ENCODE data around the gene MEX3A. TPM values are rescaled to one million over a fixed set of nuclear protein-coding genes. Genes with fewer than 3 reads are reported as not detected.
A peak's percentile ranks its signal among the peaks of the same experiment; 100 is the strongest.
"Not testable (repeated sequence)": the region's sequence is repeated elsewhere in the genome, so short reads cannot be mapped to it uniquely, and the experiment has no call there.

MEX3A gene, protein sequence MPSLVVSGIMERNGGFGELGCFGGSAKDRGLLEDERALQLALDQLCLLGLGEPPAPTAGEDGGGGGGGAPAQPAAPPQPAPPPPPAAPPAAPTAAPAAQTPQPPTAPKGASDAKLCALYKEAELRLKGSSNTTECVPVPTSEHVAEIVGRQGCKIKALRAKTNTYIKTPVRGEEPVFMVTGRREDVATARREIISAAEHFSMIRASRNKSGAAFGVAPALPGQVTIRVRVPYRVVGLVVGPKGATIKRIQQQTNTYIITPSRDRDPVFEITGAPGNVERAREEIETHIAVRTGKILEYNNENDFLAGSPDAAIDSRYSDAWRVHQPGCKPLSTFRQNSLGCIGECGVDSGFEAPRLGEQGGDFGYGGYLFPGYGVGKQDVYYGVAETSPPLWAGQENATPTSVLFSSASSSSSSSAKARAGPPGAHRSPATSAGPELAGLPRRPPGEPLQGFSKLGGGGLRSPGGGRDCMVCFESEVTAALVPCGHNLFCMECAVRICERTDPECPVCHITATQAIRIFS
- under 1 TPM; 0.34 to 0.35 TPM for total RNA-seq

DNA sequence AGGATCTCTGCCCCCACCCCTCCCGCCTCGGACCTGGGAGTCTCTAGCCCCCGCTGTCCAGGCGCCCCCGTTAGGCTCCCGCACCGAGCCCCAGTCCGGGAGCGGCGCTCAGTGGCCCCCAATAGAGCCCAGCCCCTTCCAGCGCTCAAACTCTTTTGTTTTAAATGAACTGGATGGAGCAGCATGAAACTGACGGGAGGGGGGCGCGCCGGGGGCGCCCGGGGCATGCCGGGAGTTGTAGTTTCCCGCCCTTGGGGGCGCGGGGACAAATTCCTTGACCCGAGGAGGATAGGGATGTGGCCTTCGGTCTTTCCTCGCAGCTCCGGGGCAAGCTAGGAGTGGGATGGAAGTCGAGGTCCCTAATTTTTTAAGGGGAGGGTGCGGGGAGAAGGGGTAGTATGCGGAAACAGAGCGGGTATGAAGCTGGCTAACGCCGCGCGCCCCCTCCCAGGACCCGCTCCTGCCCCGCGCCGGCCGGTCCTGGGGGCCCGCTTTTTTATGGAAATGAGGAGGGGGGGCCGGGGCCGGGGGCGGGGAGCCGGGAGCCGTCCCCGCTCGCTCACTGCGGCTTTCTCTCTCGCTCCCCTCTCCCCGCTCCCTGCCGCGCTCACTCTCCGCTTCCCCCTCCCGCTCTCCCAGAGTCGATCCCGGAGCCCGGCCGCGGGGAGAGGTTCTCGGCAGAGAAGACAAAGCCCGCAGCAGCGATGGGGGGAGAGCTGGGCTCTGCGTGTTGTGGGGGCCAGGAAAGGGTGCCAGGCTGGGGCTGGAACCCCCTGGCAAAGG is at the start of gene MEX3A:
MEX3A (minus strand) TSS at position 157 of the 783 bp plus-strand sequence. CDS start 467 bp downstream, outside the sequence.
- Mint-ChIP-seq H3K4me3 (peak within 1 kb of the TSS; percentile 82), H3K27ac (no peak within 1 kb of the TSS), H3K27me3 (peaks cover 50% of the 10 kb centered on the region), H3K36me3 (no peaks in the 10 kb centered on the region), H3K9me3 (no peaks in the 10 kb centered on the region), H3K4me1 (peaks cover 2% of the 10 kb centered on the region)
- peak; percentile 64 for DNase-seq

GRCh38 chr1:156130578-156130942 is 48.3 kb upstream of the MEX3A start:
- peaks cover 3% of the 10 kb centered on the region for H3K27me3 Mint-ChIP-seq
- H3K4me3 Mint-ChIP-seq: no peak overlapping the region
- H3K27ac Mint-ChIP-seq: no peak overlapping the region
- peaks cover 7% of the 10 kb centered on the region for H3K36me3 Mint-ChIP-seq
- no peaks in the 10 kb centered on the region for H3K9me3 Mint-ChIP-seq
- peaks cover 41% of the 10 kb centered on the region for H3K4me1 Mint-ChIP-seq
- DNase-seq: no peak

- Mint-ChIP-seq H3K27ac (peak overlapping the region; percentile 27), H3K4me1 (peaks cover 48% of the 10 kb centered on the region), H3K27me3 (peaks cover 3% of the 10 kb centered on the region), H3K4me3 (no peak overlapping the region), H3K36me3 (peaks cover 7% of the 10 kb centered on the region), H3K9me3 (no peaks in the 10 kb centered on the region)
- peak; percentile 75 for DNase-seq
Measured at GRCh38 chr1:156129687-156130577, 47.7 kb upstream of the MEX3A start.

- Mint-ChIP-seq H3K27ac (peak overlapping the region; percentile 8), H3K4me1 (peaks cover 58% of the 10 kb centered on the region), H3K9me3 (no peaks in the 10 kb centered on the region), H3K27me3 (peaks cover 3% of the 10 kb centered on the region), H3K4me3 (no peak overlapping the region), H3K36me3 (peaks cover 3% of the 10 kb centered on the region)
- DNase-seq: no peak
Measured at GRCh38 chr1:156128654-156129597, 46.7 kb upstream of the MEX3A start.

- DNase-seq: no peak
- Mint-ChIP-seq H3K4me3 (no peak overlapping the region), H3K27me3 (peaks cover 3% of the 10 kb centered on the region), H3K4me1 (peaks cover 64% of the 10 kb centered on the region), H3K36me3 (peaks cover 3% of the 10 kb centered on the region), H3K27ac (peak overlapping the region; percentile 8), H3K9me3 (no peaks in the 10 kb centered on the region)
Measured at GRCh38 chr1:156128308-156128653, 46.0 kb upstream of the MEX3A start.

DNA sequence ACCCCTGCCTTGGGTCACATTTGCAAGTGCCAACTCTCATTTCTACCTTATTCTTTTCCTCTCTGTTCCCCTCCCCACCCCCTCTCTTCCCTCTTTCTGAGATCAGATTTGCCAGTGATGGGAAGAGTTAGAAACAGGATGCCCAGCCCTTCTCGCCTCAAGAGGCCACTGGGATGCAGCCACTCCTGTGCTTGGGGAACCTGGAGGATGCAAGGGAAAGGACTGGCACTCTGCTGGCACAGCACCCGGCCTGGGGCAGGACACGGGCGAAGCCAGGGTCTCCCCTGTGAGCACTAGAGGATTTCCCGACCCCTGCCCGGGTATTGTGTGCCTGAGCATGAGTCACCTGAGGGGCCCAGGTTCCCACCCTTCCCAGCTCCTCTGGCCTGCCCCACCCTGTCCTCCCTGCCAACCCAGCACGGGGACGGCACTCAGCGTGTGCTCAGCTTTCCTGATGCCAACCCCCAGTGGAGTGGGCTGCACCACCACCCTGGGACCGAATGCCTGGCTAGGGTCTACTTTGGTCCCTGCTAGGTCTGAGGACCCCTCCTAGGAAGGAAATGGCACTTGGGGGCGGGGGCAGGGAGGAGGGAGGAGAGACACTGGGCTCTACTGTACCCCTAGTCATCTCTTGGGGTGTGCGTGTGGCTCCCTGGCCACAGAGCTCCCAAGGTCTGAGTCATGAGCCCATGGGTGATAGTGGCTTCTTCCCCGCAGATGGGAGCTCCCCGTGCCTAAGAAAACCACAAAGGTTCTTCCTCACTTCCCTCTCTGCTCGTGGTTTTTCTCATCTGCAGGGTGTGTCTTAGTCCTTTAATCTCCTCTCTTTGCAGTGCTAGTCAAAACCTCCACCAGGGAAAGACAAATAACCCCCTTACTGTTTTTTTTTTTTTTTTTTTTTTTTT is 44.6 kb upstream of the MEX3A start:
- DNase-seq: peak; percentile 87
- H3K4me3 Mint-ChIP-seq: peak overlapping the region; percentile 45
- peaks cover 8% of the 10 kb centered on the region for H3K27me3 Mint-ChIP-seq
- H3K9me3 Mint-ChIP-seq: no peaks in the 10 kb centered on the region
- H3K36me3 Mint-ChIP-seq: peaks cover 4% of the 10 kb centered on the region
- peaks cover 68% of the 10 kb centered on the region for H3K4me1 Mint-ChIP-seq
- peak overlapping the region; percentile 80 for H3K27ac Mint-ChIP-seq

DNA sequence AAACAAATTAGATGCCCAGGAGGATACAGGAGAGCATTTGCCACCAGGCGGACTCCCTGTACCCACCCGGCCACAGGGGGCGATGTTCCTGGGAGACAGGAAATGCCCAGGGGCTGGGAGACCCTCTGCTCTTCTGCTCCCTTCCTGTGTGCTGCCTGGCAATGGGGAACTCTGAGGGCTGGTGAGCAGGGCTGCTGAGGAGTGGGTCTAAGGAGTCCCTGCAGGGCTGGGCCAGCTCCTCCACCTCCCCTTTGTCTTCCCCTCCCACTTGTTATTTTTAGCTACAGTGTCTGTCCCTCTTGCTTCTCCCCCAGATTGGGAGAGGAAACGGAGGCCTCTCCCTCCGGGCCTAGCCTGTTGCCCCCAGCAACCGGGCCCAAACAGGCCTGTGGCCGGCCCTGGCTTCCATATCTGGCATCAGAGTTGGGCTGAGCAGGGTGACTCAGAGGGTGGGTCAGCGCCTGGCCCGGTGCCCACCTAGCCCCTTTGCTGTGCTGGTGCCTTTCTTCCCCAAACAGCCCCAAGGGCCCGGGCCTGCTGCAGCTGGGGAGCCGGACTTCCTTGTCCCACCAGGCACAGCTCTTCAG is 43.9 kb upstream of the MEX3A start:
- Mint-ChIP-seq H3K27ac (peak overlapping the region; percentile 80), H3K4me3 (peak overlapping the region; percentile 45), H3K27me3 (peaks cover 8% of the 10 kb centered on the region), H3K36me3 (peaks cover 2% of the 10 kb centered on the region), H3K4me1 (peaks cover 68% of the 10 kb centered on the region), H3K9me3 (no peaks in the 10 kb centered on the region)
- DNase-seq: peak; percentile 80

GRCh38 chr1:156125544-156125943 is 43.3 kb upstream of the MEX3A start:
- DNase-seq, H3K27ac Mint-ChIP-seq, H3K36me3 Mint-ChIP-seq, H3K27me3 Mint-ChIP-seq, H3K4me3 Mint-ChIP-seq, H3K9me3 Mint-ChIP-seq: not testable (repeated sequence)
- H3K4me1 Mint-ChIP-seq: peaks cover 69% of the 10 kb centered on the region

DNA sequence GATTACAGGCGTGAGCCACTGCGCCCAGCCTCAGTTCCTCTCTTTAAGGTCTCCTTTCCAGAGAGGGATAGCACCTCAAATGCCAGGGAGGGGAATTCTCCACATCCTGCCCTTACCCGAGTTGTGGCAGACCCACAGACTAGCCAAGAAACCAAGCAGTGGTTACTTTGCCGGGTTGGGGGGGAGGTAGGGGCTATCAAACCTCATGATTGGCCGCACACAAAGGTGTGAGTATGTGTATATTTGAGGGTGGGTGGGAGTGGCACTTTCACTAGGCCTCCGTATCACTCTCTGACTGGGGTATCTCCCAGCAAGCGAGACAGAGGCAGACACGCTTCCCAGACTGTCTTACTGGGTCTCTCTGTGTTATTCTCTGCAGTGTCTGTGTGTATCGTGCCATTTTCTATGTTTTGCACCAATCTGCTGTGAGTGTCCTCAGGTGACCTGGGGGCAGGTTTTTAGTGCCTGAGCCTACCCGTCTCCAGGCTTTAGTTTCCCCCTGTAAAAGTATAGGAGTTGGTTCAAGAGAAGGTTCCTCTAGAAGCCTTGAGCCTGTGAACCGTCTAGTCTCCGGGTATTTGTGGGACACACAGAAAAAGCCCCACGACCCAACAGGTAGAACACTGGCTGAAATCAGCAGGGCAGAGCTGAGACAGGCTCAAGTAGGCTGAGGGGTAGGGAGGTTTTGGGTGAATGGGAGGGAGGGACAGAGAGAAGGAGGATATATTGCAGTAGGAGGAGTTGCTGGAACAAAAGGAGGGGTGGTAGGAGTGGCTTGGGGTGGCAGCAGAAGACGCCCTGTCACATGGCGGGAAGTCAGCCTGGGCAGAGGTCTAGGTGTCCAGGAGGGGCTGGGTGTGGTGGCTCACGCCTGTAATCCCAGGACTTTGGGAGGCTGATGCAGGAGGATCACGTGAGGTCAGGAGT is 42.6 kb upstream of the MEX3A start:
- H3K27ac Mint-ChIP-seq: peak overlapping the region; percentile 78
- peak overlapping the region; percentile 29 for H3K4me3 Mint-ChIP-seq
- H3K4me1 Mint-ChIP-seq: peaks cover 72% of the 10 kb centered on the region

GRCh38 chr1:156123356-156124196 is 41.3 kb upstream of the MEX3A start:
- peaks cover 2% of the 10 kb centered on the region for H3K36me3 Mint-ChIP-seq
- peak; percentile 67 for DNase-seq
- H3K4me1 Mint-ChIP-seq: peaks cover 63% of the 10 kb centered on the region
- H3K4me3 Mint-ChIP-seq: peak overlapping the region; percentile 11
- H3K27me3 Mint-ChIP-seq: peaks cover 15% of the 10 kb centered on the region
- no peaks in the 10 kb centered on the region for H3K9me3 Mint-ChIP-seq
- no peak overlapping the region for H3K27ac Mint-ChIP-seq

More for the DNA sequence above, 42.6 kb upstream of the MEX3A start:
- peaks cover 17% of the 10 kb centered on the region for H3K27me3 Mint-ChIP-seq
- DNase-seq: peak; percentile 36
- no peaks in the 10 kb centered on the region for H3K9me3 Mint-ChIP-seq
- peaks cover 2% of the 10 kb centered on the region for H3K36me3 Mint-ChIP-seq

All from activated naive CD8-positive, alpha-beta T cell treated with anti-CD3 and anti-CD28 coated beads for 36 hours (primary cell).